ENCODE data around the gene STKLD1.

Gene STKLD1

GRCh38 chr9:133345596-133345995 is 30.6 kb upstream of the STKLD1 start:
- H3K4me3 ChIP-seq (ENCODE audit: low read length), result no peak overlapping the region
- TF ChIP-seq CTCF (IDR thresholded peaks at IDR 0.05; ENCODE audit: insufficient read depth, low read depth, low read length, missing control alignments), result no peak
- DNase-seq (ENCODE audit: low read depth), result no peak

GRCh38 chr9:133346021-133346785 is 30.0 kb upstream of the STKLD1 start:
- no peak for TF ChIP-seq CTCF (IDR thresholded peaks at IDR 0.05; ENCODE audit: insufficient read depth, low read depth, low read length, missing control alignments)
- peak overlapping the region; percentile 92 for H3K4me3 ChIP-seq (ENCODE audit: low read length)
- DNase-seq (ENCODE audit: low read depth), result no peak

GRCh38 chr9:133347515-133347984 is 28.6 kb upstream of the STKLD1 start:
- no peak for TF ChIP-seq CTCF (IDR thresholded peaks at IDR 0.05; ENCODE audit: insufficient read depth, low read depth, low read length, missing control alignments)
- H3K4me3 ChIP-seq (ENCODE audit: low read length), result peak overlapping the region; percentile 92
- DNase-seq (ENCODE audit: low read depth), result peak; percentile 28

GRCh38 chr9:133347985-133348717 is 28.0 kb upstream of the STKLD1 start, which contains the start of the genes MED22 and RPL7A:
MED22 (minus strand) TSS chr9:133348131; CDS start chr9:133346662, 1,469 bp downstream.
RPL7A (plus strand) TSS chr9:133348218; CDS start chr9:133348244, 26 bp downstream.
- DNase-seq (ENCODE audit: low read depth), result peak; percentile 96
- H3K4me3 ChIP-seq (ENCODE audit: low read length), result peak within 1 kb of the TSS; percentile 92
- no peak for TF ChIP-seq CTCF (IDR thresholded peaks at IDR 0.05; ENCODE audit: insufficient read depth, low read depth, low read length, missing control alignments)

- no peak for TF ChIP-seq CTCF (IDR thresholded peaks at IDR 0.05; ENCODE audit: insufficient read depth, low read depth, low read length, missing control alignments)
- peak overlapping the region; percentile 92 for H3K4me3 ChIP-seq (ENCODE audit: low read length)
- no peak for DNase-seq (ENCODE audit: low read depth)
Observed at GRCh38 chr9:133348718-133349573, 27.2 kb upstream of the STKLD1 start.

- no peak for DNase-seq (ENCODE audit: low read depth)
- H3K4me3 ChIP-seq (ENCODE audit: low read length), result peak overlapping the region; percentile 92
Observed at GRCh38 chr9:133349965-133350616, 26.1 kb upstream of the STKLD1 start.

More at GRCh38 chr9:133349965-133350616, 26.1 kb upstream of the STKLD1 start:
- TF ChIP-seq CTCF (IDR thresholded peaks at IDR 0.05; ENCODE audit: insufficient read depth, low read depth, low read length, missing control alignments), result no peak
